ENCODE data around the gene NUP188.
"Not testable (repeated sequence)": the region's sequence is repeated elsewhere in the genome, so short reads cannot be mapped to it uniquely, and the experiment has no call there.

Gene NUP188

GRCh38 chr9:128943832-128944620, 3.5 kb upstream of the NUP188 start:
- no peak for DNase-seq

GRCh38 chr9:128944966-128945365, 2.5 kb upstream of the NUP188 start:
- not testable (repeated sequence) for DNase-seq

GRCh38 chr9:128945798-128946501, 1.5 kb upstream of the NUP188 start:
- no peak for DNase-seq

- DNase-seq = peak in 1 of 2 donors; percentile 14
These were observed 775 bp upstream of the NUP188 start for GRCh38 chr9:128946571-128947276.

GRCh38 chr9:128947277-128947526, 297 bp upstream of the NUP188 start:
- no peak for DNase-seq

- not testable (repeated sequence) for DNase-seq
These were observed 13.9 kb downstream of the NUP188 start for GRCh38 chr9:128961403-128961802.

- no peak for DNase-seq
These were observed 22.0 kb downstream of the NUP188 start for GRCh38 chr9:128969491-128969890.

- DNase-seq = no peak
These were observed 25.5 kb downstream of the NUP188 start for GRCh38 chr9:128972956-128973355.

GRCh38 chr9:128979111-128979510, 31.6 kb downstream of the NUP188 start:
- DNase-seq = no peak

GRCh38 chr9:128983536-128983935, 36.0 kb downstream of the NUP188 start:
- DNase-seq = no peak

- no peak for DNase-seq
These were observed 39.2 kb downstream of the NUP188 start for GRCh38 chr9:128986671-128987070.

GRCh38 chr9:128987805-128988204, 40.3 kb downstream of the NUP188 start:
- no peak for DNase-seq

GRCh38 chr9:128992995-128993394, 45.5 kb downstream of the NUP188 start:
- DNase-seq = no peak

- no peak for DNase-seq
These were observed 48.3 kb downstream of the NUP188 start for GRCh38 chr9:128995791-128996190.

- DNase-seq = no peak
These were observed 51.0 kb downstream of the NUP188 start for GRCh38 chr9:128998462-128998861.

- no peak for DNase-seq
These were observed 52.2 kb downstream of the NUP188 start for GRCh38 chr9:128999581-129000206.

- DNase-seq = no peak
These were observed 54.2 kb downstream of the NUP188 start for GRCh38 chr9:129001504-129002325.

GRCh38 chr9:129002992-129003391, 55.5 kb downstream of the NUP188 start:
- no peak for DNase-seq

- DNase-seq = not testable (repeated sequence)
These were observed 56.7 kb downstream of the NUP188 start for GRCh38 chr9:129004173-129004572.

- DNase-seq = no peak
These were observed 58.0 kb downstream of the NUP188 start for GRCh38 chr9:129005336-129005997.

GRCh38 chr9:129006328-129007034, 59.0 kb downstream of the NUP188 start:
- DNase-seq = peak; percentile 28 to 46

Measured in stimulated activated CD4-positive, alpha-beta T cell treated with anti-CD3 and anti-CD28 coated beads, Interleukin-2, amount 100 ng/mL, for 48 hours (primary cell).